ENCODE results near the gene KRTAP5-7. TPM values are rescaled to one million over a fixed set of nuclear protein-coding genes. Genes with fewer than 3 reads are reported as not detected.

The KRTAP5-7 gene
- total and polyA plus RNA-seq, 2 of the 8 experiments (the other 6 are each of a cell fraction or from before 2014, with no cell fraction given) = not detected

DNA sequence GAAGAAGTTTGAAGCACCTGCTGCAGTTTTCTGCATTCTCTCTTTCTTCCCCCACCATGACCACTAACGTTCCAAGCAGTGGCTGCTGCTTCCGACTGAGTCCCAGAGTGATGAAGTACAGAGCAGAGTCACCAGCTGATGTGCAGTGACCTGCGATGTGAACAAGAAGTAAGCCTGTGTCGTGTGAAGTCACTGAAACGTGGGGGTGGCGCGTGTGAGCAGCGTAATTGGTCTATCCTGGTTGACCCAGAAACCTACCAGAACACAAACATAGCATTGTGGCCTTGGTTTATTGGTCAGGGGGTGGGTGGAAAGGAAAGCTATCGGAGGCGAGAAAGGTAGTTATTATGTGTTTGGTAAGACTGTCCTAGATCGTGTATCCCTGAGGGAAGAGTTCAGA is 3.5 kb downstream of the KRTAP5-7 start:
- FAIRE-seq (no peak), DNase-seq (ENCODE audit: low read depth in 1 of 2, low spot score in 2 of 2) (peak in 1 of 2 experiments; percentile 13)
- H3K56ac ChIP-seq (replicated peaks; ENCODE audit: insufficient read length, low read depth, low read length) = no peak overlapping the region
- no peaks in the 10 kb centered on the region for H3K79me2 ChIP-seq (ENCODE audit: control insufficient read depth in 1 of 2, insufficient read depth in 2 of 2, low read length in 2 of 2)
- H3K23me2 ChIP-seq (ENCODE audit: low read depth, low read length) = no peaks in the 10 kb centered on the region; the same call in 1 of the 2 replicates
- CTCF ChIA-PET (ENCODE audit: partially characterized antibody) = interaction anchor here (1.2 to 1.7 kb wide), 2 partner anchors 11 to 33 kb away, joined by 3 to 5 read pairs; no protein-coding TSS in a partner anchor
- H3K9ac ChIP-seq (replicated peaks in 1 of 4; ENCODE audit: extremely low read depth in 1 of 4, low read depth in 3 of 4, low read length in 3 of 4) = no peak overlapping the region
- H3K18ac ChIP-seq (ENCODE audit: extremely low read depth, low read length) = no peak overlapping the region
- no peak overlapping the region for H2BK5ac ChIP-seq (ENCODE audit: low read depth, low read length)
- H3K4me3 ChIP-seq (ENCODE audit: extremely low read depth in 1 of 4, insufficient read depth in 2 of 4, low read depth in 3 of 4, low read length in 4 of 4) = no peak overlapping the region
- no peaks in the 10 kb centered on the region for H3K79me1 ChIP-seq (ENCODE audit: low read depth, low read length)
- H3K23ac ChIP-seq (ENCODE audit: insufficient read length) = no peak overlapping the region
- H4K5ac ChIP-seq (ENCODE audit: insufficient read length, low read depth, low read length) = no peak overlapping the region
- no peaks in the 10 kb centered on the region for H3K36me3 ChIP-seq (ENCODE audit: control insufficient read depth in 2 of 4, insufficient read depth in 4 of 4, low read length in 3 of 4)
- H4K91ac ChIP-seq (replicated peaks; ENCODE audit: insufficient read length, low read length) = no peak overlapping the region
- H2BK15ac ChIP-seq (ENCODE audit: low read length) = no peak overlapping the region
- H2AFZ ChIP-seq (ENCODE audit: low read length) = no peak overlapping the region
- 91% methylated on average over 11 of the region's 11 CpGs; no CpG with 5 or more reads in 1 of the 2 experiments for WGBS, 2 experiments (ENCODE audit: extremely low coverage in 1 of 2, insufficient coverage in 1 of 2, insufficient read length in 1 of 2, insufficient replicate concordance in 2 of 2, low coverage in 1 of 2, low lambda C conversion rate in 2 of 2, missing lambda C conversion rate in 1 of 2)
- no peak for TF ChIP-seq POLR2A (IDR thresholded peaks at IDR 0.05; ENCODE audit: control extremely low read depth in 1 of 2, low read depth in 2 of 2, low read length in 2 of 2)
- no peak overlapping the region for H4K8ac ChIP-seq (ENCODE audit: extremely low read depth, insufficient read depth, low read length)
- no peak overlapping the region for H3K4ac ChIP-seq (replicated peaks; ENCODE audit: insufficient read length, low read depth, low read length)
- no peaks in the 10 kb centered on the region for H3K27me3 ChIP-seq (replicated peaks in 1 of 4; ENCODE audit: control insufficient read depth in 3 of 4, extremely low read depth in 1 of 4, insufficient read depth in 3 of 4, low read length in 3 of 4)
- no peak overlapping the region for H2BK12ac ChIP-seq (ENCODE audit: low read depth, low read length)
- no peak overlapping the region for H3K4me2 ChIP-seq (ENCODE audit: insufficient read depth in 1 of 2, low read depth in 2 of 2, low read length in 2 of 2)
- H3K27ac ChIP-seq (ENCODE audit: low read depth, low read length) = no peak overlapping the region
- H2AK5ac ChIP-seq (ENCODE audit: low read depth, low read length) = no peak overlapping the region
- H2BK20ac ChIP-seq (ENCODE audit: low read length) = no peak overlapping the region
- H3K14ac ChIP-seq (ENCODE audit: insufficient read length) = no peak overlapping the region
- no peaks in the 10 kb centered on the region for H3K4me1 ChIP-seq (replicated peaks in 1 of 4; ENCODE audit: control insufficient read depth in 3 of 4, insufficient read depth in 4 of 4, low read length in 3 of 4)
- H4K20me1 ChIP-seq (replicated peaks in 1 of 2; ENCODE audit: control insufficient read depth in 1 of 2, insufficient read depth in 2 of 2, low read length in 2 of 2) = no peaks in the 10 kb centered on the region
- no peaks in the 10 kb centered on the region for H3K9me3 ChIP-seq (ENCODE audit: insufficient read depth in 2 of 2, low read depth in 1 of 2, low read length in 1 of 2)
- H2BK120ac ChIP-seq (replicated peaks; ENCODE audit: low read depth, low read length) = no peak overlapping the region
- POLR2A ChIA-PET (ENCODE audit: partially characterized antibody) = no interaction called here
